ENCODE results near the gene SPATA25.
"Not testable (repeated sequence)": the region's sequence is repeated elsewhere in the genome, so short reads cannot be mapped to it uniquely, and the experiment has no call there.

The SPATA25 gene

DNA sequence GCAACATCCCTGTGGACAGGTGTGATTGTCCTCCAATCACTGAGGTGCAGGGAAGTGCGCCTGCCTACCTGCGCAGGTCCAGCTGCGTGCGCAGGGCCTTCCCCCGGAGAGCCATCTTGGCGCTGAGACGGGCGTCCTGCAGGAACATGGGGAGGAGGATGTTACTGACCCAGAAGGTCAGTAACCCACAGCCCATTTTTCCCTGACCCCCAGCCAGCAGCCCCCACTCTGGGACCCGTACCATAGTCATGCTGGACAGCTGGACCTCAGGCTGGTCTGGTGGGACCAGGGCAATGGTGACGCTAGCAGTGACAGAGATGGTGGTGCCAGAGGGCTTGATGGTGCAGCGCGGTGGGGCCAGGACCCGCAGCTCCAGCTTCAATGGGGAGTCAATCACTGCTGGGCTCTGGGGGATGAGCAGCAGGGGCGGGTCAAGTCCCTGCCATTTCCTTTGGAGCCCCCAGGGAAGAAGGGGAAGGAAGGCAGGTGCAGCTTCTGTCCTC, 14.8 kb upstream of the SPATA25 start:
- Histone ChIP-seq H3K36me3 (ENCODE audit: insufficient read depth) (no peaks in the 10 kb centered on the region), H3K4me2 (no peak overlapping the region)
- TF ChIP-seq, protein P1, sequence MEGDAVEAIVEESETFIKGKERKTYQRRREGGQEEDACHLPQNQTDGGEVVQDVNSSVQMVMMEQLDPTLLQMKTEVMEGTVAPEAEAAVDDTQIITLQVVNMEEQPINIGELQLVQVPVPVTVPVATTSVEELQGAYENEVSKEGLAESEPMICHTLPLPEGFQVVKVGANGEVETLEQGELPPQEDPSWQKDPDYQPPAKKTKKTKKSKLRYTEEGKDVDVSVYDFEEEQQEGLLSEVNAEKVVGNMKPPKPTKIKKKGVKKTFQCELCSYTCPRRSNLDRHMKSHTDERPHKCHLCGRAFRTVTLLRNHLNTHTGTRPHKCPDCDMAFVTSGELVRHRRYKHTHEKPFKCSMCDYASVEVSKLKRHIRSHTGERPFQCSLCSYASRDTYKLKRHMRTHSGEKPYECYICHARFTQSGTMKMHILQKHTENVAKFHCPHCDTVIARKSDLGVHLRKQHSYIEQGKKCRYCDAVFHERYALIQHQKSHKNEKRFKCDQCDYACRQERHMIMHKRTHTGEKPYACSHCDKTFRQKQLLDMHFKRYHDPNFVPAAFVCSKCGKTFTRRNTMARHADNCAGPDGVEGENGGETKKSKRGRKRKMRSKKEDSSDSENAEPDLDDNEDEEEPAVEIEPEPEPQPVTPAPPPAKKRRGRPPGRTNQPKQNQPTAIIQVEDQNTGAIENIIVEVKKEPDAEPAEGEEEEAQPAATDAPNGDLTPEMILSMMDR (conservative IDR thresholded peaks at IDR 0.05; ENCODE audit: low read depth, low read length) = no peak

GRCh38 chr20:45901332-45901731, 13.9 kb upstream of the SPATA25 start:
- not testable (repeated sequence) for H3K27me3 ChIP-seq (ENCODE audit: insufficient read depth, low read depth); H4K20me1 ChIP-seq (ENCODE audit: insufficient read depth); H3K79me2 ChIP-seq (ENCODE audit: insufficient read depth, low read depth); H3K36me3 ChIP-seq (ENCODE audit: insufficient read depth); H3K4me1 ChIP-seq (ENCODE audit: low read depth, poor library complexity, severe bottlenecking); H2AFZ ChIP-seq (ENCODE audit: low read depth); H3K4me3 ChIP-seq (IDR thresholded peaks at IDR 0.05; ENCODE audit: insufficient read depth, low read depth, low read length); H3K27ac ChIP-seq; H3K4me2 ChIP-seq; H3K9ac ChIP-seq

More for the DNA sequence above, 14.8 kb upstream of the SPATA25 start:
- no peak overlapping the region for H3K9ac ChIP-seq
- no peaks in the 10 kb centered on the region for H3K79me2 ChIP-seq (ENCODE audit: insufficient read depth, low read depth)
- H3K27me3 ChIP-seq (ENCODE audit: insufficient read depth, low read depth) = no peaks in the 10 kb centered on the region
- H3K27ac ChIP-seq = no peak overlapping the region
- H3K4me1 ChIP-seq (ENCODE audit: low read depth, poor library complexity, severe bottlenecking) = no peaks in the 10 kb centered on the region
- no peak overlapping the region for H3K4me3 ChIP-seq (IDR thresholded peaks at IDR 0.05; ENCODE audit: insufficient read depth, low read depth, low read length)
- no peaks in the 10 kb centered on the region for H4K20me1 ChIP-seq (ENCODE audit: insufficient read depth)
- no peak overlapping the region for H2AFZ ChIP-seq (ENCODE audit: low read depth)

- Histone ChIP-seq H3K4me1 (ENCODE audit: low read depth, poor library complexity, severe bottlenecking) (no peaks in the 10 kb centered on the region), H3K4me2 (no peak overlapping the region), H3K79me2 (ENCODE audit: insufficient read depth, low read depth) (no peaks in the 10 kb centered on the region), H3K4me3 (IDR thresholded peaks at IDR 0.05; ENCODE audit: insufficient read depth, low read depth, low read length) (no peak overlapping the region), H3K9ac (no peak overlapping the region), H4K20me1 (ENCODE audit: insufficient read depth) (no peaks in the 10 kb centered on the region), H3K36me3 (ENCODE audit: insufficient read depth) (no peaks in the 10 kb centered on the region), H3K27me3 (ENCODE audit: insufficient read depth, low read depth) (no peaks in the 10 kb centered on the region), H3K27ac (no peak overlapping the region), H2AFZ (ENCODE audit: low read depth) (no peak overlapping the region)
- TF ChIP-seq, protein P1 (conservative IDR thresholded peaks at IDR 0.05; ENCODE audit: low read depth, low read length) = no peak
These were observed 11.8 kb upstream of the SPATA25 start for GRCh38 chr20:45899046-45899835.

GRCh38 chr20:45898285-45898684, 10.9 kb upstream of the SPATA25 start:
- H3K79me2 ChIP-seq (ENCODE audit: insufficient read depth, low read depth) = no peaks in the 10 kb centered on the region
- H3K27me3 ChIP-seq (ENCODE audit: insufficient read depth, low read depth) = no peaks in the 10 kb centered on the region
- H3K9ac ChIP-seq = no peak overlapping the region
- no peak overlapping the region for H2AFZ ChIP-seq (ENCODE audit: low read depth)
- no peaks in the 10 kb centered on the region for H4K20me1 ChIP-seq (ENCODE audit: insufficient read depth)
- H3K4me3 ChIP-seq (IDR thresholded peaks at IDR 0.05; ENCODE audit: insufficient read depth, low read depth, low read length) = no peak overlapping the region
- H3K4me2 ChIP-seq = no peak overlapping the region
- no peaks in the 10 kb centered on the region for H3K4me1 ChIP-seq (ENCODE audit: low read depth, poor library complexity, severe bottlenecking)
- TF ChIP-seq, protein P1 (conservative IDR thresholded peaks at IDR 0.05; ENCODE audit: low read depth, low read length) = no peak
- no peak overlapping the region for H3K27ac ChIP-seq
- no peaks in the 10 kb centered on the region for H3K36me3 ChIP-seq (ENCODE audit: insufficient read depth)

- Histone ChIP-seq H3K79me2 (ENCODE audit: insufficient read depth, low read depth) (no peaks in the 10 kb centered on the region), H3K9ac (no peak overlapping the region), H3K4me2 (no peak overlapping the region), H3K4me1 (ENCODE audit: low read depth, poor library complexity, severe bottlenecking) (peaks cover 4% of the 10 kb centered on the region), H2AFZ (ENCODE audit: low read depth) (no peak overlapping the region), H3K27me3 (ENCODE audit: insufficient read depth, low read depth) (no peaks in the 10 kb centered on the region), H3K4me3 (IDR thresholded peaks at IDR 0.05; ENCODE audit: insufficient read depth, low read depth, low read length) (no peak overlapping the region), H3K36me3 (ENCODE audit: insufficient read depth) (no peaks in the 10 kb centered on the region), H3K27ac (no peak overlapping the region), H4K20me1 (ENCODE audit: insufficient read depth) (no peaks in the 10 kb centered on the region)
- TF ChIP-seq, protein P1 (conservative IDR thresholded peaks at IDR 0.05; ENCODE audit: low read depth, low read length) = no peak
These were observed 10.3 kb upstream of the SPATA25 start for GRCh38 chr20:45897692-45898091.

All from KMS-11 (cell line).